Endothelial cell of umbilical vein (primary cell): ENCODE data around the gene CRELD2. TPM values are rescaled to one million over a fixed set of nuclear protein-coding genes. Genes with fewer than 3 reads are reported as not detected.

Experiments
- BruUV-seq: library from RNA; stranded (reverse); fragments of 400-500 nt; replicated peaks from 2 replicates; lab custom pipeline; 2021; lab: Mats Ljungman, UMichigan
- CTCF ChIA-PET: fragments of 300-600, 350-600 bp; sonication (Branson Sonifier 250); formaldehyde crosslinking; loops from one replicate; lab custom pipeline; 2021; ENCODE audit warnings: antibody characterized with exemption, inconsistent platforms; lab: Charles Lee
- POLR2A ChIA-PET: fragments of 300-600, 350-600 bp; sonication (Branson Sonifier 250); formaldehyde crosslinking; loops from one replicate; lab custom pipeline; 2021; ENCODE audit warnings: antibody characterized with exemption, inconsistent platforms; lab: Charles Lee
- DNase-seq: peaks from one replicate; pipeline ENCODE4 v3.0.0-alpha.2; 2011; ENCODE audit warnings: low read depth, low spot score
- FAIRE-seq: peaks from 2 replicates; lab custom pipeline; 2011; peaks lifted over from hg19 to GRCh38; lab: Jason Lieb, UNC
- H2AFZ ChIP-seq: 2 replicates; pipeline ENCODE4 v1.6.0; 2012; ENCODE audit warnings: low read depth, low read length, control low read depth, inconsistent platforms
- H3K27ac ChIP-seq: 2 replicates; pipeline ENCODE4 v1.5.1; 2011; ENCODE audit warnings: low read depth, mild to moderate bottlenecking, control low read depth, low read length, moderate library complexity; ENCODE audit not compliant: insufficient read depth
- H3K27me3 ChIP-seq, 2 experiments: 2 replicates each; pipeline versions ENCODE4 v1.6.0 to v1.6.1; 2011; ENCODE audit warnings: low read length in 2 of 2, mixed read lengths in 1 of 2; ENCODE audit not compliant: control insufficient read depth in 2 of 2, insufficient read depth in 2 of 2
- H3K36me3 ChIP-seq, 2 experiments: 2 replicates in 1 of 2; 3 replicates in 1 of 2; pipeline ENCODE4 v1.5.1; 2011; ENCODE audit warnings: low read length in 2 of 2, mild to moderate bottlenecking in 1 of 2, moderate library complexity in 1 of 2; ENCODE audit not compliant: control insufficient read depth in 2 of 2, insufficient read depth in 2 of 2; ENCODE audit errors: extremely low read depth in 1 of 2
- H3K4me1 ChIP-seq: 3 replicates; pipeline ENCODE4 v1.5.1; 2011; ENCODE audit warnings: mild to moderate bottlenecking, low read length; ENCODE audit not compliant: control insufficient read depth, insufficient read depth; ENCODE audit errors: extremely low read depth
- H3K4me2 ChIP-seq: 2 replicates; pipeline ENCODE4 v1.6.1; 2011; ENCODE audit warnings: low read length, control low read depth, mixed read lengths; ENCODE audit not compliant: insufficient read depth
- H3K4me3 ChIP-seq, 3 experiments: fragments of 200-600 bp in 1 of 3; sonication (generic), shearing (Covaris generic) in 1 of 3; replicated peaks in 1 of 3; 2 replicates each; pipeline ENCODE4 v1.5.1; 2011 to 2016; ENCODE audit warnings: control low read depth in 3 of 3, low read length in 3 of 3, mild to moderate bottlenecking in 2 of 3, inconsistent platforms in 1 of 3, low read depth in 1 of 3, moderate library complexity in 1 of 3; ENCODE audit not compliant: insufficient read depth in 1 of 3
- H3K79me2 ChIP-seq: 2 replicates; pipeline ENCODE4 v1.6.0; 2012; ENCODE audit warnings: low read length, inconsistent platforms; ENCODE audit not compliant: control insufficient read depth, insufficient read depth
- H3K9ac ChIP-seq: replicated peaks from 2 replicates; pipeline ENCODE3; 2011; ENCODE audit warnings: low read length, control low read depth; ENCODE audit not compliant: insufficient read depth; ENCODE audit errors: extremely low read depth
- H3K9me1 ChIP-seq: replicated peaks from 3 replicates; pipeline ENCODE4 v1.6.0; 2011; ENCODE audit warnings: mild to moderate bottlenecking, low read length; ENCODE audit not compliant: control insufficient read depth, insufficient read depth; ENCODE audit errors: extremely low read depth
- H3K9me3 ChIP-seq: replicated peaks from 2 replicates; pipeline ENCODE4 v1.5.1; 2012; ENCODE audit warnings: low read length, inconsistent platforms; ENCODE audit not compliant: control insufficient read depth, insufficient read depth
- H4K20me1 ChIP-seq: replicated peaks from 2 replicates; pipeline ENCODE3; 2011; ENCODE audit warnings: mild to moderate bottlenecking, low read length; ENCODE audit not compliant: control insufficient read depth, insufficient read depth; ENCODE audit errors: extremely low read depth
- FOS ChIP-seq: IDR thresholded peaks from 2 replicates; pipeline ENCODE4 v1.6.1; 2011; ENCODE audit warnings: mild to moderate bottlenecking, low read length, moderate library complexity, borderline replicate concordance; ENCODE audit not compliant: insufficient read depth
- GATA2 ChIP-seq: IDR thresholded peaks from 2 replicates; pipeline ENCODE4 v1.7.0; 2011; ENCODE audit warnings: low read depth, mild to moderate bottlenecking, moderate library complexity, mixed read lengths, low read length; ENCODE audit not compliant: insufficient read length, insufficient read depth
- JUN ChIP-seq: IDR thresholded peaks from 2 replicates; pipeline ENCODE4 v1.6.1; 2011; ENCODE audit warnings: borderline replicate concordance, low read depth; ENCODE audit not compliant: insufficient read length, insufficient read depth
- MYC ChIP-seq: IDR thresholded peaks from one replicate; pipeline ENCODE4 v1.6.1; 2011; ENCODE audit warnings: mild to moderate bottlenecking, low read depth, low read length
- POLR2A ChIP-seq: IDR thresholded peaks from 2 replicates; pipeline ENCODE4 v1.6.1; 2012; ENCODE audit warnings: low read depth, mild to moderate bottlenecking, control low read depth, low read length
- POLR2AphosphoS5 ChIP-seq: IDR thresholded peaks from 2 replicates; pipeline ENCODE4 v1.6.1; 2012; ENCODE audit warnings: low read depth, mild to moderate bottlenecking, control low read depth, low read length, moderate library complexity; ENCODE audit not compliant: insufficient read depth
- dilution Hi-C: fragments of 300-500 bp; cut with MboI; formaldehyde crosslinking; loops from one replicate; pipeline ENCODE4 v1.15.0; 2019; ENCODE audit warnings: low sequenced_read_pairs; ENCODE audit not compliant: extremely low pct_ligation_motif_present
- intact Hi-C: fragments of 100-400 bp; cut with micrococcal nuclease; formaldehyde crosslinking; loops from one replicate; pipeline ENCODE4 v1.10.0; 2022
- polyA plus RNA-seq, 4 experiments: library from polyadenylated mRNA; depleted of rRNA in 3 of 4; stranded (reverse) in 3 of 4; unstranded in 1 of 4; fragments of >200 nt; gene quantifications; 2 replicates each; pipeline versions ENCODE4 v1.2.1 to v1.2.3, GENCODE V29; 2011 to 2012; ENCODE audit warnings: missing spikeins in 1 of 4
- total RNA-seq: library from RNA; stranded (reverse); gene quantifications from 2 replicates; pipeline ENCODE4 v1.2.3, GENCODE V29; 2021
- TF ChIP-seq, protein P1 (sequence below): IDR thresholded peaks from 2 replicates; pipeline ENCODE4 v1.6.1; 2011; ENCODE audit not compliant: insufficient read depth, insufficient read length
- TF ChIP-seq, protein P2 (sequence below), 2 donors: IDR thresholded peaks; 1 replicate in 1 of 2; 2 replicates in 1 of 2; pipeline ENCODE4 v1.5.1; 2011; ENCODE audit warnings: low read length in 2 of 2, mild to moderate bottlenecking in 2 of 2, moderate library complexity in 2 of 2, control low read depth in 1 of 2, inconsistent platforms in 1 of 2, low read depth in 1 of 2; ENCODE audit not compliant: insufficient read depth in 1 of 2; ENCODE audit errors: extremely low read depth in 1 of 2

CRELD2 gene
- total and polyA plus RNA-seq, 2 donors (not counting 3 experiments of a cell fraction or from before 2014, with no cell fraction given): 71.0 to 86.3 TPM

DNA sequence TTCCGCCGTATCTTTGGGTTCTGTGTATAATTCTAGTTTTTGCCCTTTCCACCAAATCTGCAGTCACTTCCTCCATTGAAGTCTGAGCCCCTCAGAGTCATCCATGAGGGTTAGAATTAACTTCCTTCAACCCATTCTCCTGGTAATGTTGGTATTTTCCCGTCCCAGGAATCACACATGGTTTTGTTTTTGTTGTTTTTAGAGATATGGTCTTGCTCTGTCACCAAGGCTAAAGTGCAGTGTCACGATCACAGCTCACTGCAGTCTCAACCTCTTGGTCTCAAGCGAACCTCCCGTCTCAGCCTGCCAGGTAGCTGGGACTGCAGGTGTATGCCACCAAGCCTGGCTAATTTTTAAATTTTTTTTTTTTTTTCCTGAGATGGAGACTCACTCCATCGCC is 46.1 kb upstream of the CRELD2 start:
- Histone ChIP-seq H3K36me3 (no peaks in the 10 kb centered on the region), H3K9ac (no peak overlapping the region), H3K27me3 (no peaks in the 10 kb centered on the region), H3K79me2 (peaks cover 91% of the 10 kb centered on the region), H3K27ac (no peak overlapping the region), H3K4me3 (no peak overlapping the region), H3K4me1 (no peaks in the 10 kb centered on the region), H3K9me1 (no peaks in the 10 kb centered on the region), H3K9me3 (no peaks in the 10 kb centered on the region), H3K4me2 (no peak overlapping the region), H4K20me1 (peaks cover 6% of the 10 kb centered on the region), H2AFZ (no peak overlapping the region)
- BruUV-seq: no TSS peak
- no peak for FAIRE-seq
- ChIA-PET POLR2A (interaction anchor here (0.7 kb wide), 1 partner anchor 15 kb away, joined by 4 read pairs; no protein-coding TSS in a partner anchor), CTCF (interaction anchor here (0.8 to 1.6 kb wide), 2 partner anchors 9 to 105 kb away, joined by 3 read pairs; no protein-coding TSS in a partner anchor)
- intact Hi-C loops: no loop called here
- dilution Hi-C loops: no loop called here
- TF ChIP-seq POLR2A (no peak), JUN (no peak)
- DNase-seq: no peak

DNA sequence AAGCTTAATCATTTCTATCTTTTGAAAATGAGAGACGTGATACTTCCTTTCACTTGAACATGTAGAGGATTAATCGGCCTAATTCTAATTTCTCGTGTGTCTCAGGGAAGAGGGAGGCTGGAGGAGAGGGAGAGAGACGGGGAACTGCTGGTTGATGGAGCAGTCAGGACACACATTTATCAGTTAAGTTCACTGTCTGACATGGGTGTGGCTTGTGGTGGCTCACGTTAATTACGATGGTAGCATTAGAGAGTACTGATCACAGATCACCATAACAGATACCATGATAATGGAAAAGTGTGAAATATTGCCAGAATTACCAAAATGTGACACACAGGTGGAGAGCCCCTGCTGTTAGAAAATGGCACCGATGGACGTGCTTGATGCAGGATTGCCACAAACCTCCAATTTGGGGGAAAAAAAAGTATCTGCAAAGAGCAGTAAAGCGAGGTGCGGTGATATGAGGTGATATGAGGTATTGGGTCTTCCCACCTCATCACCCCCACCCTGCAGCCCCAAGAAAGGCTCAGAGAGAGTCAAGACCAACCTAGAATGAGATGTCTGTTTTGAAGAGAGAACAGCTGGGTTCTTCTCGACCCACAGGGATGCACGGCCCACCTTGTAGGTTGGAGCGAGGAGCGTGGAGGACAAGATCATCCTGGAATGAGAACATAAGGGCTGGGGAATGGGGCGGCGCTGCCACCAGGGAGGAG is 45.0 kb upstream of the CRELD2 start:
- TF ChIP-seq POLR2A: no peak
- no peak for TF ChIP-seq MYC
- TF ChIP-seq, protein P1, sequence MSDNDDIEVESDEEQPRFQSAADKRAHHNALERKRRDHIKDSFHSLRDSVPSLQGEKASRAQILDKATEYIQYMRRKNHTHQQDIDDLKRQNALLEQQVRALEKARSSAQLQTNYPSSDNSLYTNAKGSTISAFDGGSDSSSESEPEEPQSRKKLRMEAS: no peak
- no peak for TF ChIP-seq GATA2
- no peak for TF ChIP-seq POLR2AphosphoS5
- TF ChIP-seq FOS: no peak
- TF ChIP-seq JUN: no peak
- TF ChIP-seq, protein P2, sequence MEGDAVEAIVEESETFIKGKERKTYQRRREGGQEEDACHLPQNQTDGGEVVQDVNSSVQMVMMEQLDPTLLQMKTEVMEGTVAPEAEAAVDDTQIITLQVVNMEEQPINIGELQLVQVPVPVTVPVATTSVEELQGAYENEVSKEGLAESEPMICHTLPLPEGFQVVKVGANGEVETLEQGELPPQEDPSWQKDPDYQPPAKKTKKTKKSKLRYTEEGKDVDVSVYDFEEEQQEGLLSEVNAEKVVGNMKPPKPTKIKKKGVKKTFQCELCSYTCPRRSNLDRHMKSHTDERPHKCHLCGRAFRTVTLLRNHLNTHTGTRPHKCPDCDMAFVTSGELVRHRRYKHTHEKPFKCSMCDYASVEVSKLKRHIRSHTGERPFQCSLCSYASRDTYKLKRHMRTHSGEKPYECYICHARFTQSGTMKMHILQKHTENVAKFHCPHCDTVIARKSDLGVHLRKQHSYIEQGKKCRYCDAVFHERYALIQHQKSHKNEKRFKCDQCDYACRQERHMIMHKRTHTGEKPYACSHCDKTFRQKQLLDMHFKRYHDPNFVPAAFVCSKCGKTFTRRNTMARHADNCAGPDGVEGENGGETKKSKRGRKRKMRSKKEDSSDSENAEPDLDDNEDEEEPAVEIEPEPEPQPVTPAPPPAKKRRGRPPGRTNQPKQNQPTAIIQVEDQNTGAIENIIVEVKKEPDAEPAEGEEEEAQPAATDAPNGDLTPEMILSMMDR (IDR thresholded peaks at IDR 0.05; ENCODE audit: extremely low read depth in 1 of 2, insufficient read depth in 1 of 2, low read depth in 1 of 2, low read length in 2 of 2): no peak
- DNase-seq (no peak), FAIRE-seq (no peak)
- Histone ChIP-seq H3K79me2 (peaks cover 89% of the 10 kb centered on the region), H4K20me1 (peaks cover 6% of the 10 kb centered on the region), H2AFZ (no peak overlapping the region), H3K9me1 (no peaks in the 10 kb centered on the region), H3K4me2 (no peak overlapping the region), H3K4me1 (no peaks in the 10 kb centered on the region), H3K27me3 (no peaks in the 10 kb centered on the region), H3K9me3 (no peaks in the 10 kb centered on the region), H3K9ac (no peak overlapping the region), H3K27ac (no peak overlapping the region), H3K36me3 (no peaks in the 10 kb centered on the region), H3K4me3 (no peak overlapping the region)
- intact Hi-C loops (no loop called here), dilution Hi-C loops (no loop called here)
- ChIA-PET POLR2A (no interaction called here), CTCF (interaction anchor here (0.8 to 1.6 kb wide), 2 partner anchors 8 to 106 kb away, joined by 3 read pairs; no protein-coding TSS in a partner anchor)
- no TSS peak for BruUV-seq
